Activated naive CD8-positive, alpha-beta T cell (primary cell): ENCODE results near the gene MON2.
"Not testable (repeated sequence)": the region's sequence is repeated elsewhere in the genome, so short reads cannot be mapped to it uniquely, and the experiment has no call there.

ENCODE experiments used
- H3K27ac Mint-ChIP-seq: one replicate; pipeline ENCODE4 v1.8.0; 2021; ENCODE audit warnings: mixed read lengths
- H3K27me3 Mint-ChIP-seq: one replicate; pipeline ENCODE4 v1.8.0; 2021; ENCODE audit warnings: mixed read lengths
- H3K36me3 Mint-ChIP-seq: one replicate; pipeline ENCODE4 v1.8.0; 2021; ENCODE audit warnings: mixed read lengths
- H3K4me1 Mint-ChIP-seq: one replicate; pipeline ENCODE4 v1.8.0; 2021; ENCODE audit warnings: low read depth, mixed read lengths
- H3K4me3 Mint-ChIP-seq: one replicate; pipeline ENCODE4 v1.8.0; 2021; ENCODE audit warnings: mild to moderate bottlenecking, mixed read lengths
- H3K9me3 Mint-ChIP-seq: one replicate; pipeline ENCODE4 v1.8.0; 2021; ENCODE audit warnings: low read depth, mixed read lengths

Gene MON2

DNA sequence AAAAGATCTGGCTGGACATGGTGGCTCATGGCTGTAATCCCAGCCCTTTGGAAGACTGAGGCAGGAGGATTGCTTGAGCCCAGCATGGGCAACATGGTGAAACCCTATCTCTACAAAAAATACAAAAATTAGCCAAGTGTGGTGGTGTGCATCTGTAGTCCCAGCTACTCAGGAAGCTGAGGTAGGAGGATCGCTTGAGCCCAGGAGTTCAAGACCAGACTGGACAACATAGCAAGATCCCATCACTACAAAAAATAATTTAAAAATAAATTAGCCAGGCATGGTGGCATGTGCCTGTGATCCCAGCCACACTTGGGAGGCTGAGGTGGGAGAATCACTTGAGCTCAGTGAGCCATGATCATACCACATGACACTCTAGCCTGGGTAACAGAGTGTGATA is 92.7 kb downstream of the MON2 start:
- H3K27ac Mint-ChIP-seq, H3K27me3 Mint-ChIP-seq, H3K4me1 Mint-ChIP-seq, H3K9me3 Mint-ChIP-seq, H3K4me3 Mint-ChIP-seq: not testable (repeated sequence)
- peaks cover 10% of the 10 kb centered on the region for H3K36me3 Mint-ChIP-seq

- Mint-ChIP-seq H3K36me3 (peaks cover 10% of the 10 kb centered on the region), H3K4me1 (no peaks in the 10 kb centered on the region), H3K4me3 (no peak overlapping the region), H3K9me3 (no peaks in the 10 kb centered on the region), H3K27me3 (no peaks in the 10 kb centered on the region), H3K27ac (no peak overlapping the region)
Measured at GRCh38 chr12:62562846-62563245, 96.2 kb downstream of the MON2 start.

- H3K36me3 Mint-ChIP-seq = peaks cover 14% of the 10 kb centered on the region
Measured at GRCh38 chr12:62575036-62575435, 108.4 kb downstream of the MON2 start.

GRCh38 chr12:62576503-62576902 is 109.9 kb downstream of the MON2 start:
- Mint-ChIP-seq H3K27ac (no peak overlapping the region), H3K4me1 (no peaks in the 10 kb centered on the region), H3K36me3 (peaks cover 10% of the 10 kb centered on the region), H3K4me3 (no peak overlapping the region), H3K27me3 (no peaks in the 10 kb centered on the region), H3K9me3 (no peaks in the 10 kb centered on the region)

More at GRCh38 chr12:62575036-62575435, 108.4 kb downstream of the MON2 start:
- Mint-ChIP-seq H3K27ac (no peak overlapping the region), H3K4me1 (no peaks in the 10 kb centered on the region), H3K27me3 (no peaks in the 10 kb centered on the region), H3K9me3 (no peaks in the 10 kb centered on the region), H3K4me3 (no peak overlapping the region)

- no peaks in the 10 kb centered on the region for H3K9me3 Mint-ChIP-seq
- H3K36me3 Mint-ChIP-seq = peaks cover 10% of the 10 kb centered on the region
- H3K27me3 Mint-ChIP-seq = no peaks in the 10 kb centered on the region
- no peaks in the 10 kb centered on the region for H3K4me1 Mint-ChIP-seq
- H3K27ac Mint-ChIP-seq = no peak overlapping the region
- H3K4me3 Mint-ChIP-seq = no peak overlapping the region
Measured at GRCh38 chr12:62578726-62579125, 112.1 kb downstream of the MON2 start.

GRCh38 chr12:62581288-62582064 is 114.8 kb downstream of the MON2 start:
- H3K36me3 Mint-ChIP-seq = peaks cover 4% of the 10 kb centered on the region
- H3K4me1 Mint-ChIP-seq = no peaks in the 10 kb centered on the region
- H3K27me3 Mint-ChIP-seq = no peaks in the 10 kb centered on the region
- H3K27ac Mint-ChIP-seq = no peak overlapping the region
- H3K9me3 Mint-ChIP-seq = no peaks in the 10 kb centered on the region
- no peak overlapping the region for H3K4me3 Mint-ChIP-seq

GRCh38 chr12:62582065-62582366 is 115.4 kb downstream of the MON2 start:
- Mint-ChIP-seq H3K4me1 (no peaks in the 10 kb centered on the region), H3K9me3 (no peaks in the 10 kb centered on the region)

GRCh38 chr12:62584619-62585018 is 118.0 kb downstream of the MON2 start:
- Mint-ChIP-seq H3K9me3 (no peaks in the 10 kb centered on the region), H3K27me3 (no peaks in the 10 kb centered on the region), H3K4me3 (no peak overlapping the region), H3K4me1 (no peaks in the 10 kb centered on the region), H3K27ac (no peak overlapping the region), H3K36me3 (peaks cover 8% of the 10 kb centered on the region)

More at GRCh38 chr12:62582065-62582366, 115.4 kb downstream of the MON2 start:
- Mint-ChIP-seq H3K36me3 (peaks cover 6% of the 10 kb centered on the region), H3K4me3 (no peak overlapping the region), H3K27me3 (no peaks in the 10 kb centered on the region), H3K27ac (no peak overlapping the region)

DNA sequence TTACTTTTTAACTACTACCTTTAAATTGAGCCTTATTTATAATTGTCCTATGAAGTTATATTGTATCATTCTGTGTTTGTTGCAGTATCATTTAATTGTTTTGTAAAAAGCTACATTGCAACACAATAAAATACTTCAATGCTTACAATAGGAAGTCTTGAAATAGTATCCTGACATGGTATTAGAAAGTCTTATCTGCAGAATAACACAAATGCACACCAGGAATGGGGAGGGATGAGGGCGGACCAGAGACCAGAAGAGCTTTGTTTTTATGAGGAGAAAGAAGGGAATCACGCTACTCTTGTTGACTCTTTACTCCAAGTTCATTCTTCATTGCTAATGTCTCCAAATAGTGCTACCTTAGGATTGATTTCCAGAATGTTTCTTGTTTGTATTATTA is 120.2 kb downstream of the MON2 start:
- Mint-ChIP-seq H3K27me3 (no peaks in the 10 kb centered on the region), H3K4me1 (no peaks in the 10 kb centered on the region), H3K36me3 (peaks cover 14% of the 10 kb centered on the region), H3K9me3 (no peaks in the 10 kb centered on the region), H3K27ac (no peak overlapping the region), H3K4me3 (no peak overlapping the region)

DNA sequence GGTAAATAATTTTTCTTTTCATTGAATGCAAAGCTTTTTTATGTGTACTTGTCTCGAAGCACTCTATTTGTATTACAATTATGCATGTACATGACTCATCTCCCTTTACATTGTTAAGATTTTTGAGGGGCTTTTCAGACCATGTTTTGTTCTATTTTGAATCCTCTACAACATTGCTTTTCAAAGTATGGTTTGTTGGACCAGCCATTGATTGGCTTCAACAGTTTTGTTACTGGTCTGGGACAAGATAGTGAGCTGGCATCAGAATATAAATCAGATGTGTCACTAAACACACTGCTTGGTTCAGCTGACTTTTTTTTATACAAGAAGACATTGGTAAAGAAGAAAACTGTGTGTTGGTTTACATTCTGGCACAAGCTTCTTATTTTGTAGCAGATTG is 122.3 kb downstream of the MON2 start:
- H3K9me3 Mint-ChIP-seq = no peaks in the 10 kb centered on the region
- no peak overlapping the region for H3K27ac Mint-ChIP-seq
- H3K4me1 Mint-ChIP-seq = no peaks in the 10 kb centered on the region
- peaks cover 18% of the 10 kb centered on the region for H3K36me3 Mint-ChIP-seq
- H3K4me3 Mint-ChIP-seq = no peak overlapping the region
- no peaks in the 10 kb centered on the region for H3K27me3 Mint-ChIP-seq

DNA sequence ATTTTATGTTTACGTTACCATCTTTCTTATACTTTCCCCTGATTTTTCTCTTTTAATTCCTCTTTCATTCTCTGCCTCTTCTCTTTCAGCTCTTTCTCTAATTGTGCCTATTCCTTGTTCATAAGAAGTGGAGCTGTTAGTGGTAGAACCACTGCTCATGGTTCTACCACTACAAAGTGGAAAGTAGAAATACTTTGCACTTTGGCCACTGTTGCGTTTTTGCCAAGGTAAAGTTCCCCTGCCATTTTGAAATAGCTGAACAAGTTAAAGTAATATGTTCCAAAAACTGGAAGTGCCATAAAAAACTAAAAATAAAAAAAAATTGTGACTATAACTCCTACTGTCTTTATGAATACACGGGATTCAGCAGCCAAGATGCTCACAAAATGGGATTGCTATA is 130.6 kb downstream of the MON2 start:
- H3K27me3 Mint-ChIP-seq = no peaks in the 10 kb centered on the region
- H3K36me3 Mint-ChIP-seq = peaks cover 7% of the 10 kb centered on the region
- peaks cover 10% of the 10 kb centered on the region for H3K4me1 Mint-ChIP-seq
- H3K9me3 Mint-ChIP-seq = no peaks in the 10 kb centered on the region
- no peak overlapping the region for H3K27ac Mint-ChIP-seq
- no peak overlapping the region for H3K4me3 Mint-ChIP-seq

- Mint-ChIP-seq H3K4me1 (peaks cover 10% of the 10 kb centered on the region), H3K36me3 (peaks cover 3% of the 10 kb centered on the region), H3K9me3 (no peaks in the 10 kb centered on the region), H3K27ac (no peak overlapping the region), H3K4me3 (no peak overlapping the region), H3K27me3 (no peaks in the 10 kb centered on the region)
Measured at GRCh38 chr12:62598846-62599245, 132.2 kb downstream of the MON2 start.

DNA sequence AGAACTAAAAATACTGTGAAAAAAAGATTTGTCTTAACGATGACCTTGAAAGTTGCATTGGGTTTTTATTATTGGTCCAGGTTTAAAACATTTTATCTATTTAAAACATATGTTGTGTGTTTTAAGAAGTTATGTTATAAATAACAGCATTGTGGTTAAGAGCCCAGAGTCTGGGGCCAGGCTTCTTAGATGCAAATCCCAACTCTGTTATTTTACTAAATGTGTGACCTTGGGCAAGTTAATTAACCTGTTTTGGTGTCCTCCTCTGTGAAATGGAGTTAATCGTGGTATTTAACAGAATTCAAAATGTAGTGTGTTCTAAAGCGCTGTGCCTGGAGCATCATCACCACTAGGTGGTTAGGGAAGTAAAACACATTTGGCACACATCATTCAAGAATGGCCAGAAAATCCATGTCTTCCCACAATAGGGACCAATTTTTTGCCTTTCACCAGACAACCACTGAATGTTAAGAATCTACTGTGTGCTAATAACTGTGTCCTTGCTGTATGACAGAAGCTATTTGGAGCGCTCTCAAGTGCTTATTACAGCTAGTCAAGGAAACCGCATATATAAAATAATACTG is 133.3 kb downstream of the MON2 start:
- H3K27ac Mint-ChIP-seq = no peak overlapping the region
- H3K27me3 Mint-ChIP-seq = no peaks in the 10 kb centered on the region
- H3K36me3 Mint-ChIP-seq = peaks cover 3% of the 10 kb centered on the region
- no peaks in the 10 kb centered on the region for H3K9me3 Mint-ChIP-seq
- H3K4me1 Mint-ChIP-seq = peaks cover 21% of the 10 kb centered on the region
- no peak overlapping the region for H3K4me3 Mint-ChIP-seq

GRCh38 chr12:62601765-62602164 is 135.1 kb downstream of the MON2 start:
- Mint-ChIP-seq H3K4me3 (peak overlapping the region; percentile 90), H3K27ac (peak overlapping the region; percentile 99), H3K27me3 (no peaks in the 10 kb centered on the region), H3K36me3 (peaks cover 5% of the 10 kb centered on the region), H3K9me3 (no peaks in the 10 kb centered on the region), H3K4me1 (peaks cover 38% of the 10 kb centered on the region)

GRCh38 chr12:62602255-62603060 is 135.8 kb downstream of the MON2 start:
- Mint-ChIP-seq H3K9me3 (no peaks in the 10 kb centered on the region), H3K27ac (peak overlapping the region; percentile 99), H3K4me1 (peaks cover 42% of the 10 kb centered on the region), H3K4me3 (peak overlapping the region; percentile 90), H3K27me3 (no peaks in the 10 kb centered on the region), H3K36me3 (peaks cover 2% of the 10 kb centered on the region)
